Transverse colon (tissue), 4 donors: ENCODE data around the gene ASB16. TPM values are rescaled to one million over a fixed set of nuclear protein-coding genes. Genes with fewer than 3 reads are reported as not detected.
A peak's percentile ranks its signal among the peaks of the same experiment; 100 is the strongest.

Source experiments
- DNase-seq: peaks from one replicate; pipeline ENCODE4 v3.0.0-alpha.2; 2019
- H3K27ac ChIP-seq, 4 donors: fragments of 200-600 bp; sonication (generic); 2 replicates each; pipeline ENCODE4 v1.5.1; 2016 to 2018; ENCODE audit warnings: inconsistent platforms in 4 of 4
- H3K27me3 ChIP-seq: fragments of 200-600 bp; sonication (generic); 2 replicates; pipeline ENCODE4 v1.5.1; 2017; ENCODE audit warnings: inconsistent platforms
- H3K36me3 ChIP-seq, 4 donors: fragments of 200-600 bp; sonication (generic); 2 replicates each; pipeline ENCODE4 v1.5.1; 2017 to 2019; ENCODE audit warnings: inconsistent platforms in 4 of 4
- H3K4me1 ChIP-seq, 4 donors: fragments of 200-600 bp; sonication (generic); 2 replicates each; pipeline ENCODE4 v1.5.1; 2017 to 2020; ENCODE audit warnings: inconsistent platforms in 4 of 4
- H3K4me3 ChIP-seq, 4 donors: fragments of 200-600 bp; sonication (generic); 1 replicate in 1 of 4; 2 replicates in 3 of 4; pipeline versions ENCODE4 v1.5.1 to v1.6.1; 2017 to 2019; ENCODE audit warnings: inconsistent platforms in 4 of 4
- H3K9me3 ChIP-seq, 2 donors: fragments of 200-600 bp; sonication (generic); 2 replicates each; pipeline ENCODE4 v1.5.1; 2017 to 2019; ENCODE audit warnings: inconsistent platforms in 2 of 2
- EP300 ChIP-seq: sonication (generic); formaldehyde crosslinking; IDR thresholded peaks from one replicate; pipeline ENCODE4 v1.6.1; 2017; ENCODE audit warnings: antibody characterized with exemption, low read depth
- POLR2A ChIP-seq: fragments of 450-650 bp; IDR thresholded peaks from one replicate; pipeline ENCODE4 v1.6.1; 2016; ENCODE audit warnings: antibody characterized with exemption, mild to moderate bottlenecking, moderate library complexity
- POLR2AphosphoS5 ChIP-seq, 3 donors: sonication (generic); formaldehyde crosslinking; IDR thresholded peaks; one replicate each; pipeline ENCODE4 v1.6.1; 2016; ENCODE audit warnings: antibody characterized with exemption in 3 of 3
- WGBS, 2 donors: methylation state at CpG; one replicate each; pipeline ENCODE4 v1.1.5; 2018; ENCODE audit warnings: low coverage in 1 of 2; 5-methylcytosine and 5-hydroxymethylcytosine counted together
- in situ Hi-C, 4 donors: fragments of 200-750 bp; cut with MboI; loops; one replicate each; pipeline versions ENCODE4 v1.15.0 to v1.15.1; 2017; ENCODE audit warnings: low sequenced_read_pairs in 3 of 4, low pct_ligation_motif_present in 1 of 4, low pct_unique_long_range_greater_than_20kb in 1 of 4
- intact Hi-C: fragments of 100-400 bp; cut with DNase I; formaldehyde crosslinking; loops from one replicate; pipeline ENCODE4 v1.15.1; 2023; ENCODE audit warnings: low total_unique reads
- total RNA-seq, 4 donors: library from RNA; depleted of rRNA; stranded (reverse); fragments of >200 nt; gene quantifications; one replicate each; pipeline ENCODE4 v1.1.0, GENCODE V29; 2016
- TF ChIP-seq, protein P1 (sequence below), 5 experiments: fragments of 200-600 bp in 3 of 5; fragments of 450-650 bp in 2 of 5; sonication (generic) in 3 of 5; IDR thresholded peaks; 1 replicate in 2 of 5; 2 replicates in 3 of 5; pipeline ENCODE4 v1.5.1; 2016 to 2017; ENCODE audit warnings: antibody characterized with exemption in 5 of 5, inconsistent platforms in 3 of 5, mild to moderate bottlenecking in 2 of 5, moderate library complexity in 1 of 5

ASB16 gene
- total RNA-seq, 4 donors from 2014 or later: 1.2 to 2.6 TPM; not detected in 2

DNA sequence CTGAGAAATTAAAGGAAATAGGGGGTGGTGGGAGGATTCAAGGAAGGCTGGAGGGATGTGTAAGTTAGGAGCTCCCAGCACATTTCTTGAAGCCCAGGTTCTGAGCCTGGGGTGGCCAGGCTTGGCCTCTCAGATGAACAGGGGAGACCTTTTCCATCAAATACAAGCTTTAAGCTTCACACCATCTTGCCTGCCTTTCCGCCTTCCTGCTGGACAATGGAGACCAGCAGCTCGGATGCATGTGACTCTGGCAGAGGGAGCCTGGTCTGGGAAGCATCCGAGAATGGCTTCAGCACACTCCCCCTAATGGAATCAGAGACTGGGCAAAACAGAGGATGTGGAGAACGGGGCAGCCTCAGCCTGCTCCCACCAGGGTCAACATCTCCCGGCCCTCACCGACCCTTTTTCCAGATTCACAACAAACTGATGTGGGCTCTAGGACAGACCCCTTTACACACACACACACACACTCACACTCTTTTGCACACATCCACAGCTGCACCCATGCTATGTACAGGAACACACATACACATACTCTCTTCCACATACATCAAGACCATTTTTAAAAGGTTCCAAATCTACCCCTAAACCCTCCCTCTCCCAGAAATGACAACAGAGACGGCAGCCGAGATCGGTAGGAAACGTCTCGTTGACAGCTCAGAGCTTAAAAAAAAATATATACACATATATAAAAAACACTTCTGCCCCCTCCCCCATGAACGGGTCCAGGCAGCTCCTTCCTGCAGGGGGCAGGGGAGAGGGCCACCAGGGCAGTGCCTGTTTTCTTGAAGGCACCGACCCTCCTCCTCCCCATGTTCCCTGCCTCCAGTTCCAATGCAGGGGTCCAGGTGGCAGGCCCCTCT lies 35.7 kb downstream of the ASB16 start:
- TF ChIP-seq POLR2AphosphoS5 (IDR thresholded peaks at IDR 0.05) (no peak), EP300 (no peak), POLR2A (peak; percentile 12)
- TF ChIP-seq, protein P1, sequence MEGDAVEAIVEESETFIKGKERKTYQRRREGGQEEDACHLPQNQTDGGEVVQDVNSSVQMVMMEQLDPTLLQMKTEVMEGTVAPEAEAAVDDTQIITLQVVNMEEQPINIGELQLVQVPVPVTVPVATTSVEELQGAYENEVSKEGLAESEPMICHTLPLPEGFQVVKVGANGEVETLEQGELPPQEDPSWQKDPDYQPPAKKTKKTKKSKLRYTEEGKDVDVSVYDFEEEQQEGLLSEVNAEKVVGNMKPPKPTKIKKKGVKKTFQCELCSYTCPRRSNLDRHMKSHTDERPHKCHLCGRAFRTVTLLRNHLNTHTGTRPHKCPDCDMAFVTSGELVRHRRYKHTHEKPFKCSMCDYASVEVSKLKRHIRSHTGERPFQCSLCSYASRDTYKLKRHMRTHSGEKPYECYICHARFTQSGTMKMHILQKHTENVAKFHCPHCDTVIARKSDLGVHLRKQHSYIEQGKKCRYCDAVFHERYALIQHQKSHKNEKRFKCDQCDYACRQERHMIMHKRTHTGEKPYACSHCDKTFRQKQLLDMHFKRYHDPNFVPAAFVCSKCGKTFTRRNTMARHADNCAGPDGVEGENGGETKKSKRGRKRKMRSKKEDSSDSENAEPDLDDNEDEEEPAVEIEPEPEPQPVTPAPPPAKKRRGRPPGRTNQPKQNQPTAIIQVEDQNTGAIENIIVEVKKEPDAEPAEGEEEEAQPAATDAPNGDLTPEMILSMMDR (IDR thresholded peaks at IDR 0.05): no peak
- 32 to 57% methylated on average over 3 to 13 of the region's 13 CpGs for WGBS, 2 donors
- intact Hi-C loops (no loop called here), in situ Hi-C loops (no loop called here)
- peaks cover 9 to 33% (median 12%) of the 10 kb centered on the region in 4 donors for H3K4me1 ChIP-seq
- no peaks in the 10 kb centered on the region for H3K9me3 ChIP-seq
- H3K4me3 ChIP-seq: no peak overlapping the region
- no peak overlapping the region for H3K27ac ChIP-seq
- no peaks in the 10 kb centered on the region for H3K27me3 ChIP-seq
- no peak for DNase-seq
- H3K36me3 ChIP-seq: peaks cover 0 to 21% (median 7%) of the 10 kb centered on the region in 4 donors

DNA sequence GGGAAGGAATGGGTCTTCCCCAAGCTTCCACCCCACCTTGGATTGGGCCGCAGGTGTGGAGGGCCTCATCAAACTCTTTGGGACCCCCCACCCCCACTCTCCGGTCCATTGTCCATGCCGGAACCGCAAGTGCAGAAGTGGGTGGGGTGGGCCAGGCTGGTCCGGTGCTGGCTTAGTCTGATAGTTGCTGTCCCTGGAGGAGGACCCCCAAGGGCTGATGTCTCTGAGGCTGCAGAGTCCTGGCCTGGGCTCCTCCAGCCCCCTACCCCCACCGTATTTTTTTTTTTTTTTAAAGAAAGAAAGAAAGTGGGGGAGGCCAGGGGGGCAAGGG lies 36.3 kb downstream of the ASB16 start:
- intact Hi-C loops (no loop called here), in situ Hi-C loops (no loop called here)
- H3K4me3 ChIP-seq: no peak overlapping the region
- TF ChIP-seq POLR2AphosphoS5 (IDR thresholded peaks at IDR 0.05) (no peak), EP300 (no peak), POLR2A (no peak)
- TF ChIP-seq, protein P1 (IDR thresholded peaks at IDR 0.05): no peak
- no peak for DNase-seq
- 81% methylated on average over 6 of the region's 6 CpGs; no CpG with 5 or more reads in 1 of the 2 donors for WGBS, 2 donors
- no peaks in the 10 kb centered on the region for H3K9me3 ChIP-seq
- H3K27me3 ChIP-seq: no peaks in the 10 kb centered on the region
- H3K4me1 ChIP-seq: peaks cover 9 to 35% (median 13%) of the 10 kb centered on the region in 4 donors
- H3K27ac ChIP-seq: no peak overlapping the region
- peaks cover 0 to 21% (median 9%) of the 10 kb centered on the region in 4 donors for H3K36me3 ChIP-seq

DNA sequence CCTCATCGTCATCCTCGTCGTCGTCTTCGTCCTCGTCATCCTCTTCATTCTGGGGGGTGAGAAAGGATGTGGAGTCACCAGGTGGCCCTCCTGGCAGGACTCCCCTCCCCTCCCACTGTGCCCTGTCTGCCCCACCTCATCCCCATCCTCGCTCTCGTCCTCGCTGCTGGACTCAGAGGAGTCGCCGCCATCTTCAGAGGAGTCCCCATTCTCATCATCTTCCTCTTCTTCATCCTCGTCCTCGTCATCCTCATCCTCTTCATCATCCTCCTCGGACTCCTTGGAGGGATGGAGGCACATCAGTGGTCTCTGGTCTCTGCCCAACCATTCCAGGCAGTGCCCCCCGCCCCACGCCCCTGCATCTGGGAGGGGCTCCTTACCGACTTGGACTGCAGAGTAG lies 36.8 kb downstream of the ASB16 start:
- TF ChIP-seq EP300: no peak
- TF ChIP-seq, protein P1 (IDR thresholded peaks at IDR 0.05): no peak
- TF ChIP-seq POLR2AphosphoS5 (IDR thresholded peaks at IDR 0.05): no peak
- no peak for TF ChIP-seq POLR2A
- Histone ChIP-seq H3K9me3 (no peaks in the 10 kb centered on the region), H3K36me3 (peaks cover 0 to 21% (median 9%) of the 10 kb centered on the region in 4 donors), H3K27ac (no peak overlapping the region), H3K4me1 (peaks cover 9 to 35% (median 13%) of the 10 kb centered on the region in 4 donors), H3K4me3 (no peak overlapping the region), H3K27me3 (no peaks in the 10 kb centered on the region)
- in situ Hi-C loops (no loop called here), intact Hi-C loops (no loop called here)
- WGBS, 2 donors: 90 to 91% methylated on average over 4 to 17 of the region's 17 CpGs
- no peak for DNase-seq

DNA sequence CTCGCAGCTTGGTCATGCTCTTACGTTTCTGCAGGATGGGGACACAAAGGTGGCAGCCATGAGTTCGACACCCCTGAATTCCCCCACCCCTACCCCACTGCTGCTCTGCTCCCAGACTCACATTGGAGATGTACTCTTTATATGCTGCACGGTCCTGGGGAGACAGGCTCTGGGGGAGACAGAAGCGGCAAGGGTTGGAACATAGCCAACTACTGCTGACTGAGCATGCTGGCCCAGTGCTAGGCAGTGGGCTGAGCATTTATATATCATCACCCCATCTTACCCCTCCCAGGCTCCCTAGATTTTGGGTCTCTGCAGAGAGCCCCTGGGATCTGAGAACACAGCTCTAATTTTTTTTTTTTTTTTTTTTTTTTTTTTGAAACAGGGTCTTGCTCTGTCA lies 37.2 kb downstream of the ASB16 start:
- TF ChIP-seq POLR2AphosphoS5 (IDR thresholded peaks at IDR 0.05) (no peak), EP300 (no peak), POLR2A (no peak)
- TF ChIP-seq, protein P1 (IDR thresholded peaks at IDR 0.05): no peak
- WGBS, 2 donors: 87 to 100% methylated on average over 2 to 5 of the region's 5 CpGs
- Histone ChIP-seq H3K36me3 (peaks cover 0 to 21% (median 9%) of the 10 kb centered on the region in 4 donors), H3K4me1 (peaks cover 9 to 35% (median 13%) of the 10 kb centered on the region in 4 donors), H3K9me3 (no peaks in the 10 kb centered on the region), H3K27ac (no peak overlapping the region), H3K4me3 (no peak overlapping the region), H3K27me3 (no peaks in the 10 kb centered on the region)
- in situ Hi-C loops: no loop called here
- intact Hi-C loops: no loop called here
- DNase-seq: no peak
